H1 (cell line): Measurements from ENCODE around the gene APOL3. TPM values are rescaled to one million over a fixed set of nuclear protein-coding genes. Genes with fewer than 3 reads are reported as not detected.

Experiments
- CTCF ChIA-PET: fragments of 300-600 bp; sonication (Branson Sonifier 250); formaldehyde crosslinking; loops from one replicate; lab custom pipeline; 2021; ENCODE audit not compliant: partially characterized antibody; lab: Charles Lee
- POLR2A ChIA-PET: fragments of 300-600 bp; sonication (Branson Sonifier 250); formaldehyde crosslinking; loops from one replicate; lab custom pipeline; 2021; ENCODE audit warnings: inconsistent platforms; ENCODE audit not compliant: partially characterized antibody; lab: Charles Lee
- DNase-seq, 2 experiments: peaks; one replicate each; pipeline versions ENCODE4 v3.0.0 to v3.0.0-alpha.2; 2010 to 2022; ENCODE audit warnings: low spot score in 2 of 2, low read depth in 1 of 2, mixed read lengths in 1 of 2
- FAIRE-seq: peaks from 2 replicates; lab custom pipeline; 2011; peaks lifted over from hg19 to GRCh38; lab: Jason Lieb, UNC
- H2AFZ ChIP-seq: 2 replicates; pipeline ENCODE4 v1.8.1; 2012; ENCODE audit warnings: low read length, inconsistent platforms
- H2AK5ac ChIP-seq: 2 replicates; pipeline ENCODE4 v1.6.1; 2013; ENCODE audit warnings: low read depth, low read length
- H2BK120ac ChIP-seq: replicated peaks from 2 replicates; pipeline ENCODE3; 2013; ENCODE audit warnings: low read depth, low read length, inconsistent platforms
- H2BK12ac ChIP-seq: 2 replicates; pipeline ENCODE4 v1.6.1; 2013; ENCODE audit warnings: low read depth, low read length
- H2BK15ac ChIP-seq: 2 replicates; pipeline ENCODE4 v1.6.1; 2013; ENCODE audit warnings: low read length
- H2BK20ac ChIP-seq: 2 replicates; pipeline ENCODE4 v1.6.1; 2013; ENCODE audit warnings: low read length
- H2BK5ac ChIP-seq: 2 replicates; pipeline ENCODE4 v1.6.1; 2013; ENCODE audit warnings: low read depth, low read length
- H3K14ac ChIP-seq: 2 replicates; pipeline ENCODE4 v1.6.1; 2013; ENCODE audit warnings: inconsistent platforms; ENCODE audit not compliant: insufficient read length
- H3K18ac ChIP-seq: 2 replicates; pipeline ENCODE4 v1.6.1; 2013; ENCODE audit warnings: low read length; ENCODE audit errors: extremely low read depth
- H3K23ac ChIP-seq: 2 replicates; pipeline ENCODE4 v1.6.1; 2013; ENCODE audit warnings: inconsistent platforms; ENCODE audit not compliant: insufficient read length
- H3K23me2 ChIP-seq: 2 replicates; pipeline ENCODE4 v1.6.1; 2013; ENCODE audit warnings: low read depth, low read length
- H3K27ac ChIP-seq: 2 replicates; pipeline ENCODE4 v1.6.1; 2011; ENCODE audit warnings: low read depth, low read length, inconsistent platforms
- H3K27me3 ChIP-seq, 4 experiments: replicated peaks in 1 of 4; 1 replicate in 1 of 4; 2 replicates in 3 of 4; pipeline versions ENCODE4 v1.6.1 to v1.8.1; 2011 to 2013; ENCODE audit warnings: low read length in 3 of 4, mild to moderate bottlenecking in 3 of 4, inconsistent platforms in 2 of 4, mixed read lengths in 2 of 4, moderate library complexity in 1 of 4; ENCODE audit not compliant: control insufficient read depth in 3 of 4, insufficient read depth in 3 of 4; ENCODE audit errors: extremely low read depth in 1 of 4
- H3K36me3 ChIP-seq, 4 experiments: 2 replicates each; pipeline versions ENCODE4 v1.6.1 to v1.8.1; 2011 to 2013; ENCODE audit warnings: mild to moderate bottlenecking in 4 of 4, low read length in 3 of 4, moderate library complexity in 2 of 4, control low read depth in 1 of 4, inconsistent platforms in 1 of 4; ENCODE audit not compliant: insufficient read depth in 4 of 4, control insufficient read depth in 2 of 4
- H3K4ac ChIP-seq: replicated peaks from 2 replicates; pipeline ENCODE3; 2013; ENCODE audit warnings: low read length, low read depth, mixed read lengths, inconsistent platforms; ENCODE audit not compliant: insufficient read length
- H3K4me1 ChIP-seq, 4 experiments: replicated peaks in 1 of 4; 1 replicate in 1 of 4; 2 replicates in 3 of 4; pipeline versions ENCODE4 v1.6.1 to v1.8.1; 2011 to 2013; ENCODE audit warnings: low read length in 3 of 4, inconsistent platforms in 2 of 4, mixed read lengths in 1 of 4; ENCODE audit not compliant: insufficient read depth in 4 of 4, control insufficient read depth in 3 of 4
- H3K4me2 ChIP-seq, 2 experiments: 2 replicates each; pipeline versions ENCODE4 v1.6.1 to v1.8.1; 2011 to 2013; ENCODE audit warnings: low read depth in 2 of 2, low read length in 2 of 2, control low read depth in 1 of 2, inconsistent platforms in 1 of 2, mild to moderate bottlenecking in 1 of 2; ENCODE audit not compliant: insufficient read depth in 1 of 2
- H3K4me3 ChIP-seq, 4 experiments: fragments of 200-600, 300-600 bp in 1 of 4; sonication (generic), shearing (Covaris generic), sonication (Bioruptor Twin) in 1 of 4; 2 replicates each; pipeline versions ENCODE4 v1.5.1 to v1.8.1; 2011 to 2016; ENCODE audit warnings: low read length in 4 of 4, low read depth in 3 of 4, control low read depth in 2 of 4, inconsistent platforms in 2 of 4, mild to moderate bottlenecking in 2 of 4, mixed read lengths in 1 of 4, moderate library complexity in 1 of 4; ENCODE audit not compliant: insufficient read depth in 2 of 4; ENCODE audit errors: extremely low read depth in 1 of 4
- H3K56ac ChIP-seq: replicated peaks from 2 replicates; pipeline ENCODE3; 2013; ENCODE audit warnings: low read depth, mild to moderate bottlenecking, mixed read lengths, low read length, inconsistent platforms; ENCODE audit not compliant: insufficient read length
- H3K79me1 ChIP-seq: 2 replicates; pipeline ENCODE4 v1.6.1; 2013; ENCODE audit warnings: low read depth, low read length, control low read depth
- H3K79me2 ChIP-seq, 2 experiments: 2 replicates each; pipeline versions ENCODE4 v1.6.1 to v1.8.1; 2012 to 2013; ENCODE audit warnings: low read length in 2 of 2, mild to moderate bottlenecking in 2 of 2, inconsistent platforms in 1 of 2; ENCODE audit not compliant: insufficient read depth in 2 of 2, control insufficient read depth in 1 of 2
- H3K9ac ChIP-seq, 4 experiments: replicated peaks in 1 of 4; 1 replicate in 1 of 4; 2 replicates in 3 of 4; pipeline versions ENCODE4 v1.6.1 to v1.8.1; 2011 to 2013; ENCODE audit warnings: low read depth in 3 of 4, low read length in 3 of 4, control low read depth in 2 of 4, mild to moderate bottlenecking in 2 of 4, moderate library complexity in 2 of 4, inconsistent platforms in 1 of 4; ENCODE audit errors: extremely low read depth in 1 of 4
- H3K9me3 ChIP-seq, 2 experiments: 2 replicates each; pipeline versions ENCODE4 v1.6.1 to v1.8.1; 2012 to 2013; ENCODE audit warnings: mild to moderate bottlenecking in 2 of 2, moderate library complexity in 2 of 2, control low read depth in 1 of 2, inconsistent platforms in 1 of 2, low read depth in 1 of 2, low read length in 1 of 2, mixed read lengths in 1 of 2; ENCODE audit not compliant: insufficient read depth in 2 of 2
- H4K20me1 ChIP-seq, 2 experiments: replicated peaks in 1 of 2; 2 replicates each; pipeline versions ENCODE3 to v1.8.1; 2011 to 2013; ENCODE audit warnings: inconsistent platforms in 2 of 2, low read length in 2 of 2, mild to moderate bottlenecking in 1 of 2; ENCODE audit not compliant: insufficient read depth in 2 of 2, control insufficient read depth in 1 of 2
- H4K5ac ChIP-seq: 2 replicates; pipeline ENCODE4 v1.6.1; 2013; ENCODE audit warnings: low read length, low read depth, mixed read lengths, inconsistent platforms; ENCODE audit not compliant: insufficient read length
- H4K8ac ChIP-seq: 2 replicates; pipeline ENCODE4 v1.8.0; 2013; ENCODE audit warnings: mild to moderate bottlenecking, moderate library complexity, low read length, inconsistent platforms; ENCODE audit not compliant: insufficient read depth; ENCODE audit errors: extremely low read depth
- H4K91ac ChIP-seq: replicated peaks from 2 replicates; pipeline ENCODE3; 2013; ENCODE audit warnings: low read length, mixed read lengths, inconsistent platforms; ENCODE audit not compliant: insufficient read length
- BRCA1 ChIP-seq: IDR thresholded peaks from 2 replicates; pipeline ENCODE4 v1.6.1; 2012; ENCODE audit warnings: low read depth, low read length, improper control_type of control experiment
- CEBPB ChIP-seq: IDR thresholded peaks from 2 replicates; pipeline ENCODE4 v1.6.1; 2012; ENCODE audit warnings: low read depth, low read length
- WGBS, 2 experiments: shearing (Covaris generic) in 1 of 2; methylation state at CpG; one replicate each; pipeline versions ENCODE4 v1.1.6 to v1.1.7; 2013 to 2015; ENCODE audit warnings: low lambda C conversion rate in 2 of 2, mixed read lengths in 2 of 2, inconsistent platforms in 1 of 2, low coverage in 1 of 2, missing lambda C conversion rate in 1 of 2; ENCODE audit not compliant: insufficient replicate concordance in 2 of 2, insufficient coverage in 1 of 2, insufficient read length in 1 of 2; ENCODE audit errors: extremely low coverage in 1 of 2, missing lambda C conversion rate in 1 of 2; 5-methylcytosine and 5-hydroxymethylcytosine counted together
- polyA plus RNA-seq, 7 experiments: library from polyadenylated mRNA; depleted of rRNA in 3 of 7; stranded (reverse) in 5 of 7; unstranded in 2 of 7; fragments of >200 nt in 5 of 7; fragments of 200-250 nt in 2 of 7; gene quantifications; 1 replicate in 5 of 7; 2 replicates in 1 of 7; 4 replicates in 1 of 7; pipeline versions ENCODE4 v1.2.1 to v1.2.3, GENCODE V29; 2011 to 2013; ENCODE audit warnings: missing spikeins in 2 of 7, mixed read lengths in 2 of 7
- total RNA-seq: library from RNA; stranded (reverse); fragmentation: NEBNext Ultra II Directional; extraction: Animal tissue kit (Norgen Biotek cat#: 25700); gene quantifications from 2 replicates; pipeline ENCODE4 v1.2.1, GENCODE V29; 2021

The APOL3 gene
- total and polyA plus RNA-seq, 2 of the 8 experiments (the other 6 are each of a cell fraction or from before 2014, with no cell fraction given): 0.12 TPM; not detected in 1

DNA sequence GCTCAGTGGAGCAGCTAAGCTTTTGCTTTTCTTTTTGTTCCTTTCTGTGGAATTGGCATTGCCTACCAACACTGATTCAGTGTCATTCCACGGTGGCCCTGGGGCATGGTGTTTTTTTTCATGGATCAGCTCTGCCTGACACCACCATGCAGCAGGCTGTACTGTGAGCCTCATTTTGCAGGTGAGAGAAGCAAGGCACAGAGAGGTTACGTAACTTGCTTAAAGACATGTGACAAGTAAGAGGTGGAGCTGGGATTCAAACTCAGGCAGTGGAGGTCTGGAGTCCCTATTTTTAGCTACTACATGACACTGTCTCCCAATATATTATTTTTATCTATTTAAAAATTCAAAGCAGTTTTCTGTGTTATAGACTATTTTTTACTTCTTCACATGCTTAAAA, 44.4 kb downstream of the APOL3 start:
- Histone ChIP-seq H4K8ac (no peak overlapping the region), H2BK15ac (no peak overlapping the region), H2BK12ac (no peak overlapping the region), H3K18ac (no peak overlapping the region), H3K14ac (no peak overlapping the region), H3K36me3 (no peaks in the 10 kb centered on the region), H3K79me2 (no peaks in the 10 kb centered on the region), H3K9me3 (no peaks in the 10 kb centered on the region), H2BK5ac (no peak overlapping the region), H4K91ac (no peak overlapping the region), H3K4me2 (no peak overlapping the region), H4K5ac (no peak overlapping the region), H3K4ac (peak overlapping the region; percentile 32), H3K23ac (no peak overlapping the region), H3K9ac (no peak overlapping the region), H2AK5ac (no peak overlapping the region), H3K23me2 (no peaks in the 10 kb centered on the region), H3K27ac (no peak overlapping the region), H2AFZ (no peak overlapping the region), H3K4me1 (no peaks in the 10 kb centered on the region), H3K79me1 (no peaks in the 10 kb centered on the region), H4K20me1 (no peaks in the 10 kb centered on the region), H3K4me3 (no peak overlapping the region), H3K27me3 (no peaks in the 10 kb centered on the region; a peak in 1 of 7 replicates), H2BK120ac (no peak overlapping the region), H2BK20ac (no peak overlapping the region), H3K56ac (no peak overlapping the region)
- FAIRE-seq (no peak), DNase-seq (no peak)
- WGBS, 2 experiments: 94% methylated on average over 2 of the region's 2 CpGs; no CpG with 5 or more reads in 1 of the 2 experiments
- CTCF ChIA-PET: interaction anchor here (0.5 to 1.9 kb wide), 7 partner anchors 10 to 533 kb away, joined by 3 to 9 read pairs (median 3); no protein-coding TSS in a partner anchor
- POLR2A ChIA-PET: interaction anchor here (0.6 to 0.8 kb wide), 2 partner anchors 60 to 93 kb away, joined by 3 to 4 read pairs; no protein-coding TSS in a partner anchor
- no peak for TF ChIP-seq BRCA1
- peak; percentile 16; the same call in 1 of the 2 replicates for TF ChIP-seq CEBPB
